ENCODE data around the gene PSPH. TPM values are rescaled to one million over a fixed set of nuclear protein-coding genes. Genes with fewer than 3 reads are reported as not detected.

PSPH gene
- polyA plus RNA-seq, 1 donor (not counting 4 experiments of a cell fraction or from before 2014, with no cell fraction given): 21.6 TPM

GRCh38 chr7:56003749-56004148, 47.5 kb downstream of the PSPH start:
- H3K9me3 ChIP-seq (ENCODE audit: control insufficient read depth, low read depth, low read length): no peaks in the 10 kb centered on the region
- no peak overlapping the region for H3K4me3 ChIP-seq (ENCODE audit: control insufficient read depth in 2 of 3, extremely low read depth in 1 of 3, insufficient read depth in 2 of 3, low read depth in 1 of 3, low read length in 3 of 3)
- H3K4me2 ChIP-seq (ENCODE audit: control insufficient read depth, extremely low read depth, insufficient read depth, low read depth, low read length): no peak overlapping the region
- no peak overlapping the region for H2AFZ ChIP-seq (ENCODE audit: control insufficient read depth, low read length)
- dilution Hi-C loops (cut with MboI; ENCODE audit: extremely low pct_ligation_motif_present, low sequenced_read_pairs): no loop called here
- H3K27me3 ChIP-seq (ENCODE audit: control insufficient read depth, extremely low read depth, insufficient read depth, low read length): no peaks in the 10 kb centered on the region
- FAIRE-seq (no peak), DNase-seq (ENCODE audit: low read depth, low spot score) (no peak)
- H3K9me1 ChIP-seq (ENCODE audit: control insufficient read depth, extremely low read depth, insufficient read depth, low read length): no peaks in the 10 kb centered on the region
- H3K4me1 ChIP-seq (ENCODE audit: control insufficient read depth, extremely low read depth, insufficient read depth, low read length): no peaks in the 10 kb centered on the region
- H3K79me2 ChIP-seq (ENCODE audit: control insufficient read depth, insufficient read depth, low read length): no peaks in the 10 kb centered on the region
- H4K20me1 ChIP-seq (ENCODE audit: control insufficient read depth, extremely low read depth, insufficient read depth, low read length): no peaks in the 10 kb centered on the region
- TF ChIP-seq EZH2 (IDR thresholded peaks at IDR 0.05; ENCODE audit: low read length): no peak
- TF ChIP-seq, protein P1, sequence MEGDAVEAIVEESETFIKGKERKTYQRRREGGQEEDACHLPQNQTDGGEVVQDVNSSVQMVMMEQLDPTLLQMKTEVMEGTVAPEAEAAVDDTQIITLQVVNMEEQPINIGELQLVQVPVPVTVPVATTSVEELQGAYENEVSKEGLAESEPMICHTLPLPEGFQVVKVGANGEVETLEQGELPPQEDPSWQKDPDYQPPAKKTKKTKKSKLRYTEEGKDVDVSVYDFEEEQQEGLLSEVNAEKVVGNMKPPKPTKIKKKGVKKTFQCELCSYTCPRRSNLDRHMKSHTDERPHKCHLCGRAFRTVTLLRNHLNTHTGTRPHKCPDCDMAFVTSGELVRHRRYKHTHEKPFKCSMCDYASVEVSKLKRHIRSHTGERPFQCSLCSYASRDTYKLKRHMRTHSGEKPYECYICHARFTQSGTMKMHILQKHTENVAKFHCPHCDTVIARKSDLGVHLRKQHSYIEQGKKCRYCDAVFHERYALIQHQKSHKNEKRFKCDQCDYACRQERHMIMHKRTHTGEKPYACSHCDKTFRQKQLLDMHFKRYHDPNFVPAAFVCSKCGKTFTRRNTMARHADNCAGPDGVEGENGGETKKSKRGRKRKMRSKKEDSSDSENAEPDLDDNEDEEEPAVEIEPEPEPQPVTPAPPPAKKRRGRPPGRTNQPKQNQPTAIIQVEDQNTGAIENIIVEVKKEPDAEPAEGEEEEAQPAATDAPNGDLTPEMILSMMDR (optimal IDR thresholded peaks at IDR 0.05 in 1 of 3, IDR thresholded peaks at IDR 0.05 in 1 of 3, conservative IDR thresholded peaks at IDR 0.05 in 1 of 3; ENCODE audit: extremely low read depth in 1 of 3, insufficient read depth in 2 of 3, low read length in 3 of 3): no peak
- H3K9ac ChIP-seq (ENCODE audit: control insufficient read depth, extremely low read depth, insufficient read depth, low read length): no peak overlapping the region
- no peaks in the 10 kb centered on the region for H3K36me3 ChIP-seq (ENCODE audit: control insufficient read depth in 2 of 2, extremely low read depth in 1 of 2, insufficient read depth in 2 of 2, low read length in 2 of 2)
- no peak overlapping the region for H3K27ac ChIP-seq (ENCODE audit: control insufficient read depth, insufficient read depth, low read length)

- Histone ChIP-seq H3K36me3 (ENCODE audit: control insufficient read depth in 2 of 2, extremely low read depth in 1 of 2, insufficient read depth in 2 of 2, low read length in 2 of 2) (peaks cover 0 to 4% of the 10 kb centered on the region in 2 experiments), H3K4me2 (ENCODE audit: control insufficient read depth, extremely low read depth, insufficient read depth, low read depth, low read length) (no peak overlapping the region), H4K20me1 (ENCODE audit: control insufficient read depth, extremely low read depth, insufficient read depth, low read length) (no peaks in the 10 kb centered on the region), H3K27ac (ENCODE audit: control insufficient read depth, insufficient read depth, low read length) (no peak overlapping the region), H3K4me3 (ENCODE audit: control insufficient read depth in 2 of 3, extremely low read depth in 1 of 3, insufficient read depth in 2 of 3, low read depth in 1 of 3, low read length in 3 of 3) (no peak overlapping the region), H3K4me1 (ENCODE audit: control insufficient read depth, extremely low read depth, insufficient read depth, low read length) (no peaks in the 10 kb centered on the region), H3K27me3 (ENCODE audit: control insufficient read depth, extremely low read depth, insufficient read depth, low read length) (no peaks in the 10 kb centered on the region), H2AFZ (ENCODE audit: control insufficient read depth, low read length) (no peak overlapping the region), H3K9me1 (ENCODE audit: control insufficient read depth, extremely low read depth, insufficient read depth, low read length) (no peaks in the 10 kb centered on the region), H3K9me3 (ENCODE audit: control insufficient read depth, low read depth, low read length) (no peaks in the 10 kb centered on the region), H3K9ac (ENCODE audit: control insufficient read depth, extremely low read depth, insufficient read depth, low read length) (no peak overlapping the region), H3K79me2 (ENCODE audit: control insufficient read depth, insufficient read depth, low read length) (no peaks in the 10 kb centered on the region)
- dilution Hi-C loops (cut with MboI; ENCODE audit: extremely low pct_ligation_motif_present, low sequenced_read_pairs): no loop called here
- FAIRE-seq (no peak), DNase-seq (ENCODE audit: low read depth, low spot score) (no peak)
- no peak for TF ChIP-seq EZH2 (IDR thresholded peaks at IDR 0.05; ENCODE audit: low read length)
- TF ChIP-seq, protein P1 (optimal IDR thresholded peaks at IDR 0.05 in 1 of 3, IDR thresholded peaks at IDR 0.05 in 1 of 3, conservative IDR thresholded peaks at IDR 0.05 in 1 of 3; ENCODE audit: extremely low read depth in 1 of 3, insufficient read depth in 2 of 3, low read length in 3 of 3): no peak
These were observed 54.3 kb downstream of the PSPH start for GRCh38 chr7:55996856-55997500.

Data from keratinocyte (primary cell).